Activated CD8-positive, alpha-beta memory T cell treated with anti-CD3 and anti-CD28 coated beads, Interleukin-2, amount 50 U/mL, for 1 hour (primary cell): ENCODE results near the gene CTDSPL.
"Not testable (repeated sequence)": the region's sequence is repeated elsewhere in the genome, so short reads cannot be mapped to it uniquely, and the experiment has no call there.

Experiments used
- DNase-seq: peaks from one replicate; pipeline ENCODE4 v3.0.0-alpha.2; 2020; ENCODE audit errors: extremely low read depth

Gene CTDSPL

GRCh38 chr3:37968199-37968598, 106.5 kb downstream of the CTDSPL start:
- no peak for DNase-seq

DNA sequence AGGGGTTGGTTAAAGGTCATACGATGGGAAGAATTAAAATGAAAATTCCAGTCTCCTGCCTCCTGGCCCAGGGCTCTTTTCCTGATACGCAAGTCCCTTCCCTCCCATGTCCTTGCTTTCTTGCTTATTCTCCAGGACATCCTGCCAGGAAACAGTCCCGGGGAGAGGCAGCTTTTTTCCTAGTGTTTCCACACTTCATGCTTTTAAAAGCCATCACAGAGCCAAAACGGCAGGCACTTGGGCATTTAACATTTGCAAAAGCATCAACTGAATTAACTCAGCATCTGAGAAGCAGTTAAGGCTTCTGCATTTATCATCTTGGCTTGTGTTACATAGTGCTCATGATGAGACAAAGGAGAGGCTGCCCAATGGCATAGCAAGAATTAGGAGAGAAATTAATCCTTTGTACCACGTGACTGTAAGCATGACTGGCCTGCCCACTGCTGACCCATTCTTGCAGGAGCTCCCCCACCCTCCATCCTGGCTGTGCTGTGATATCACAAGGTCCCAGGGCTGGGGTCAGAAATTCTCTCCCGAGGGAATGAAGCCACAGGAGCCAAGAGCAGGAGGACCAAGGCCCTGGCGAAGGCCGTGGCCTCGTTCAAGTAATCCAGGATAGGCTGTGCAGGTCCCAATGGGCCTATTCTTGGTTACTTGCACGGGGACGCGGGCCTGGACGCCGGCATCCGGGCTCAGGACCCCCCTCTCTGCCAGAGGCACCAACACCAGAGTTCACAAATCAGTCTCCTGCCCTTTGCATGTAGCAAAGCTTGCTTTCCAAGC, 107.3 kb downstream of the CTDSPL start:
- no peak for DNase-seq

DNA sequence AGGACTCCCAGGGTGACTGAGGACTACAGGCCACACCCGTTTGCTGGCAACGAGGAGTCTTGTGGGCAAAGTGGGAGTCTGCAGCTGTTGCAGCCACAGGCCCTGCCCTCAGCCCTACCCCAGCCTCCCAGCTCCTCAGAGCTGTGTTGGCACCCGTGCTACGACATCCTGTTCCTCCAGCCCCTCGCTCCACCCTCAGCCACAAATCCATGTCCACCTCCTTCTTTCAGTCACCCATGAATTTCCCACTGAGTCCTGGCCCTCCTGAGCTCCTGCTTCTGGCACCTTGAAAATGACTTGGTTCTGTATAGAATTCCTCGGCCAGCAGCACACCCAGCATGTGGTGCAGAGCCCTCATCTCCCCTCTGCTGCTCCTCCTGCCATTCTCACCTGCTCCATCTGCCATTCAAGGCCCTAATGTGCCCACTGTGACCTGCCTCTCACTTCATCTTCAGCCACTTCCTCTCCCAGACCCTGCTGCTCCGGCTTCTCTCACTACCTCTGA, 108.0 kb downstream of the CTDSPL start:
- DNase-seq, result no peak

GRCh38 chr3:37970802-37971201, 109.1 kb downstream of the CTDSPL start:
- DNase-seq, result no peak

GRCh38 chr3:37971467-37971866, 109.8 kb downstream of the CTDSPL start:
- DNase-seq, result no peak

GRCh38 chr3:37972056-37972455, 110.4 kb downstream of the CTDSPL start:
- DNase-seq, result not testable (repeated sequence)

DNA sequence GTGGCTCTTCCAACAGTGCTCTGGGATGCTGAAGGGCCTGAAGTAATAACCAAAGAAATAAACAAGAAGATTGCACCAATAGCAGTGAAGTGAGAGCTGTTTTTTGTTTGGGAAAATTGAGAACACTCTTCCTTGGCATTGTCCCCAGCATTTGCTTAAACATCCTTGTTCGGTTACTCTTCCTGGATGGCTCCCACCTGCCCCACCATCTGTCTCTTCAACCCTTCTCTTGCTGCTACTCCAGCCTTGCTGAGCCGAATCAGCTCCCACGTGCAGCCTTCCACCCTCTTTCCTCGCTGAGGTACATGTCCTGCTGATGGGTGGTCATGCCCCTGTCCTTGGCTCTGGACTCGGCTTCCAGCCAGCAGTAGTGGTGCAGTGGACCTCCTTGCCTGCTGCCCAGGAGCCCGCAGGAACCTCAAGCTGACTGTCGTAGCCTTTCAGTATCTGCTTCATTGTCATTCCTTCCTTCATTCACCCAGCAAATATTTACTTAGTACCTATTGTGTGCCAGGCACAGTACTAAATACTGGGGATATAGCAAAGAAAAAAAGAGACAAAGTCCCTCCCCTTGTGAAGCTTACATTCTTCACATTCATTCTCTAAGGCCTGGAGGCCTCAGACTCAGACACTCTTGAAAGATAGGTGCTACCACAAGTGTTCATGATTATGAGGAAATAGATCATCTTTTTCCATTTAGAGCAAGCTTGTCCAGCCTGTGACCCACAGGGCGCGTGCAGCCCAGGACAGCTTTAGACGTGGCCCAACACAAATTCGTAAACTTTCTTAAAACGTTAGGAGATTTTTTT, 111.8 kb downstream of the CTDSPL start:
- no peak for DNase-seq

GRCh38 chr3:37974121-37975083, 112.7 kb downstream of the CTDSPL start:
- peak; percentile 30 for DNase-seq

DNA sequence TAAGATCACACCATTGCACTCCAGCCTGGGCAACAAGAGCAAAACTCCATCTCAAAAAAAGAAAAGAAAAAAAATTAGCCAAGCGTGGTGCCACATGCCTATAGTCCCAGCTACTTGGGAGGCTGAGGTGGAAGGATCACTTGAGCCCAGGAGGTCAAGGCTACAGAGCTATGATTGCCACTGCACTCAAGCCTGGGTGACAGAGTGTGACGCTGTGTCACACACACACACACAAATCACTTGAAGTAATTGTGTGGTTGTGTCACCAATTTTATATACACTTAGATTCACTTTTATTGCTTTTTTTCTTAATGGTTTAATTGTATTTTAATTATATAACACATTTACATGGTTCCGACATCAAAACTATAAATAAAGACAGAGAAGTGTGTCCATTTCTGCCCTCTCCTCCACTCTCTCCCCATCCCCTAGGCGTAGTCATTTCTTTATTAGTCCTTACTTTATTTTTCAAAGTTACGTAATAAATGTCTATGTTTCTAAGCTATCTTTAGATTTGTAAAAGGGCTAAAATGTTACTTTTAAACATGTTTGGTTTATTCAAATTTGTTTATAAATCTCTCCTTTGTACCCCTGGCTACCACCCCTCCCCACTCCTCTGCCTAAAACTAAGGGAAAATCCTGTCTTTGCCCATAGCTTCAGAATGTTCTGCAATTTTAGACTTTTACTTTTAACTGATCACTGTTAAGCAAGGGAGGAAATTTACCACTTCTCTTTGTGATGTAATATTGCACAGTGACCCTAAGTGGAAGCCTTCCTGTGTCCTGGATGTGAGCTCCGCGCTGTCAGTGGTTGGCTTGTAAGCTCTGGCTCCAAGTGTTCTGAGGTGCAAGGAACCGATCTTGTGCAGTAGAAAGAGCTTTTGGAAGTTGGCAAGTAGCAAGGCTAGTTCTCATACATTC, 118.1 kb downstream of the CTDSPL start:
- DNase-seq, result no peak

GRCh38 chr3:37980462-37981347, 119.0 kb downstream of the CTDSPL start:
- DNase-seq, result no peak

DNA sequence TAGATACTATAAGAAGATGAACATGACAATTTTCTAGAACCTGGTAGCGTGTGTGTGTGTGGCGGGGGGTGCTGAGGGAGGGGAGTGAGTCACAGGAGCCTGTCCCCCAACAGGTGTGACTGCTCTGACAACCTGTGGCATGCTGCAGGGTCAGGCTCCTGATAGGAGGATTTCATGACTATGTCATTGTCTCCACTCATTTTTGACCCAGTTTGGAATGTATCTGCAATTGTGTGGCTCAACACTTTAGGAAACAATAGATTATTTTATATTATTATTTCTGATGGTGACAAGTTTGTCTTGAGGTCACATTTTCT, 119.6 kb downstream of the CTDSPL start:
- DNase-seq, result no peak

GRCh38 chr3:37982331-37982730, 120.7 kb downstream of the CTDSPL start:
- DNase-seq, result no peak

- DNase-seq, result no peak
Measured at GRCh38 chr3:37984051-37984450, 122.4 kb downstream of the CTDSPL start.

GRCh38 chr3:37984596-37984995, 122.9 kb downstream of the CTDSPL start:
- DNase-seq, result no peak

- DNase-seq, result no peak
Measured at GRCh38 chr3:37985637-37986320, 124.1 kb downstream of the CTDSPL start.

GRCh38 chr3:37986479-37987314, 125.0 kb downstream of the CTDSPL start:
- no peak for DNase-seq

DNA sequence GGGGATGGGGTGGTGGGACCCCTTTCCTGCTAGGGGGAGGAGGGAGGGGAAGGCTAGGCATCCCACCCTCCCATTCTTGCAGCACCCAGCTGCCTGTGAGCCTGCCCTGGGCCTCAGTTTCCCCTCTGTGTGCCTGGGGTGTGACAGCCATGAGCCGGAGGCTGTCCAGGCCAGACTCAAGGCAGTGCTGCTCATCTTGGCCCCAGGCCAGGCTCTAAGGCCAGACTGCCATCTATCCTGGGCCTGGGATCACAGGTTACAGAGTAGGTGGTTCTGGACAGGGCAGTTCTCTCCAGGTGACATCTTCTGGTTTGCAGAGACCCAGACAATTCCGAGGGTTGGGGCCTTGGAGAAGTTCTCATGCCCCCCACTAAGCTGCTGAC, 125.6 kb downstream of the CTDSPL start:
- DNase-seq, result no peak

DNA sequence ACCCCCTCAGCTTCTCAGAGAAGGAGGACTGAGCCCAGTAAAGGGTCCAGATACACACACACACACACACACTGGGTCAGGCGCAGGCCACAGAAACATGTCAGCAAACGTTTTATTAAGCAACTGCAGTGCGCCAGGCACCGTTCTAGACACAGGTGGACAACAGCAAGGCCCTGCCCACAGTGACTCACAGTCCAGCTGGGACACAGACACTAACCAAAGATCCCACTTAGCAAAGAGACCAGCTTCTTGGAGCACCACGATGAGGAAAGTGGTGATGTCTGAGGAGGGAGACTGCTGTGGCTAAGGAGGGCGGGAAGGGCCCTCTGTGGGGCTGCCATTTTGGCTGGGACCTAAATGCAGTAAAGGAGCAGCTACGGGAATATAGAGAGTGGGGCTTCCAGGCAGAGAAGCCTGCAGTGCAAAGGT, 126.1 kb downstream of the CTDSPL start:
- no peak for DNase-seq
